Transverse colon (tissue), 3 donors: ENCODE results near the gene SRSF7.

Experiments
- POLR2A ChIP-seq: fragments of 450-650 bp; IDR thresholded peaks from one replicate; pipeline ENCODE4 v1.6.1; 2016; ENCODE audit warnings: antibody characterized with exemption, mild to moderate bottlenecking, moderate library complexity
- TF ChIP-seq, protein P1 (sequence below), 5 experiments: fragments of 200-600 bp in 3 of 5; fragments of 450-650 bp in 2 of 5; sonication (generic) in 3 of 5; IDR thresholded peaks; 1 replicate in 2 of 5; 2 replicates in 3 of 5; pipeline ENCODE4 v1.5.1; 2016 to 2017; ENCODE audit warnings: antibody characterized with exemption in 5 of 5, inconsistent platforms in 3 of 5, mild to moderate bottlenecking in 2 of 5, moderate library complexity in 1 of 5

DNA sequence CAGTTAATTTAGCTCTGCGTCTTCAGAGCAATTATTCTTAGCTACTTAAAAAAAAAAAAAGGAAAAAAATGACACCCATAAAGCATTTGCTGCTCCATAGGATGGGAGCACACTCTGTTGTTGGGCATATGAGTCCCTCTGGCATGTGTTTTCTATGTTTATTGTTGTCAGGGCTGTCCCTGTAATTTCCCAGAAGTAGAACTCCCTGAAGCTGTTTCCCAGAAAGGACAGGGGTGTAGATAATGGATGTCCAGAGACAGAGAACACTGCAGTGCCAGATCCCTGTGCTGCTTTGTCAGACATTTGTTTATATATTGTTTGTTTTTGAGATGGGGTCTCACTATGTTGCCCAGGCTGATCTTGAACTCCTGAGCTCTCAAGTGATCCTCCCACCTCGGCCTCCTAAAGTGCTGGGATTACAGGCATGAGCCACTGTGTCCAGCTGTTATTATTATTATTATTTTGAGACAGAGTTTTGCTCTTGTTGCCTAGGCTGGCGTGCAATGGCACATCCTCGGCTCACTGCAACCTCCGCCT is 52.6 kb downstream of the SRSF7 start:
- TF ChIP-seq, protein P1, sequence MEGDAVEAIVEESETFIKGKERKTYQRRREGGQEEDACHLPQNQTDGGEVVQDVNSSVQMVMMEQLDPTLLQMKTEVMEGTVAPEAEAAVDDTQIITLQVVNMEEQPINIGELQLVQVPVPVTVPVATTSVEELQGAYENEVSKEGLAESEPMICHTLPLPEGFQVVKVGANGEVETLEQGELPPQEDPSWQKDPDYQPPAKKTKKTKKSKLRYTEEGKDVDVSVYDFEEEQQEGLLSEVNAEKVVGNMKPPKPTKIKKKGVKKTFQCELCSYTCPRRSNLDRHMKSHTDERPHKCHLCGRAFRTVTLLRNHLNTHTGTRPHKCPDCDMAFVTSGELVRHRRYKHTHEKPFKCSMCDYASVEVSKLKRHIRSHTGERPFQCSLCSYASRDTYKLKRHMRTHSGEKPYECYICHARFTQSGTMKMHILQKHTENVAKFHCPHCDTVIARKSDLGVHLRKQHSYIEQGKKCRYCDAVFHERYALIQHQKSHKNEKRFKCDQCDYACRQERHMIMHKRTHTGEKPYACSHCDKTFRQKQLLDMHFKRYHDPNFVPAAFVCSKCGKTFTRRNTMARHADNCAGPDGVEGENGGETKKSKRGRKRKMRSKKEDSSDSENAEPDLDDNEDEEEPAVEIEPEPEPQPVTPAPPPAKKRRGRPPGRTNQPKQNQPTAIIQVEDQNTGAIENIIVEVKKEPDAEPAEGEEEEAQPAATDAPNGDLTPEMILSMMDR (IDR thresholded peaks at IDR 0.05) = no peak
- TF ChIP-seq POLR2A = no peak
